Prostate gland (tissue), 2 donors: Measurements from ENCODE around the gene TBX18.

Experiments
- CTCF ChIP-seq, 4 experiments: fragments of 200-600 bp in 2 of 4; fragments of 450-650 bp in 2 of 4; sonication (generic) in 2 of 4; IDR thresholded peaks; 1 replicate in 3 of 4; 2 replicates in 1 of 4; pipeline ENCODE4 v1.5.1; 2016 to 2019; ENCODE audit warnings: antibody characterized with exemption in 4 of 4, mild to moderate bottlenecking in 2 of 4, moderate library complexity in 2 of 4
- POLR2A ChIP-seq: fragments of 450-650 bp; IDR thresholded peaks from one replicate; pipeline ENCODE4 v1.6.1; 2016; ENCODE audit warnings: antibody characterized with exemption, mild to moderate bottlenecking

- no peak for TF ChIP-seq CTCF (IDR thresholded peaks at IDR 0.05)
- TF ChIP-seq POLR2A, result no peak
Measured at GRCh38 chr6:84767526-84768201, 3.3 kb upstream of the TBX18 start.
